ENCODE data around the gene ATXN7L1. TPM values are rescaled to one million over a fixed set of nuclear protein-coding genes. Genes with fewer than 3 reads are reported as not detected.
"Not testable (repeated sequence)": the region's sequence is repeated elsewhere in the genome, so short reads cannot be mapped to it uniquely, and the experiment has no call there.

Gene ATXN7L1
- polyA plus RNA-seq, 1 donor from 2014 or later: 17.8 TPM

DNA sequence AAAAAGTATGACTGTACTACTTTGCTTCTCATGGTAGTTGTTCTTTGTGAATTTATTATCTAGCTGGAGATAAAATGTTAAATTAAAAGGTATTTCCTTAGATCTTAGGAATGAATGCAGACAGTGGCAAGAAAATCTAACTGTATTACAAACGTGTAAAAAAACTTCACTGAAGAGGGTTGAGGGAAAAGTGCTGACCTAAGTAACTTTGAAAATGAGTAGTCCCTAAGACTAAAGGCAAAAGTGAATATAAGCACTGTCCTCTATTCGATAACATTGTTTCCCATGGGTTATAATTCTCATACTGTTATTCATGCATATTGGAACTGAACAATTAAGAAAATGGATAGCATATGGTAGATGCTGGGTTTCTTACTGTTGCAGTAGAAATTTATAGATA, 148.4 kb downstream of the ATXN7L1 start:
- no peaks in the 10 kb centered on the region for H3K36me3 Mint-ChIP-seq
- no peak overlapping the region for H3K27ac Mint-ChIP-seq
- H3K4me1 Mint-ChIP-seq: peaks cover 0 to 4% (median 0%) of the 10 kb centered on the region in 3 donors
- peaks cover 0 to 1% (median 0%) of the 10 kb centered on the region in 3 donors for H3K9me3 Mint-ChIP-seq
- H3K27me3 Mint-ChIP-seq: no peaks in the 10 kb centered on the region
- no peak overlapping the region for H3K4me3 Mint-ChIP-seq

DNA sequence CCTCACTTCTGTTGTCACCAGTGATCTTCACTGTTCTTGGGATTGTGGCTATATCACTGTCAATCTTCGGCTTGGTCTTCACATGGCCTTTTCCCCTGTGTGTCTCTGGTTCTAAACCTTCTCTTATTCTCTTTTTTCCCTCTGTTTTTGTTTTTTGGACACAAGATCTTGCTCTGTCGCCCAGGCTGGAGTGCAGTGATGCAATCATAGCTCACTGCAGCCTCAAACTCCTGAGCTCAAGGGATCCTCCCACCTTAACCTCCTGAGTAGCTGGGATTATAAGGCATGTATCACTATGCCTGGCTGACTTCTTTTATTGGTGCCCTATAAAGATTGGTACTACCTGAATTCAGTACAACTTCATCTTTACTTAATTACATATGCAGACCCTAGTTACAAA, 151.7 kb downstream of the ATXN7L1 start:
- H3K9me3 Mint-ChIP-seq: no peaks in the 10 kb centered on the region
- H3K36me3 Mint-ChIP-seq: no peaks in the 10 kb centered on the region
- H3K4me3 Mint-ChIP-seq: no peak overlapping the region
- peaks cover 0 to 4% (median 0%) of the 10 kb centered on the region in 3 donors for H3K4me1 Mint-ChIP-seq
- no peaks in the 10 kb centered on the region for H3K27me3 Mint-ChIP-seq
- H3K27ac Mint-ChIP-seq: no peak overlapping the region

DNA sequence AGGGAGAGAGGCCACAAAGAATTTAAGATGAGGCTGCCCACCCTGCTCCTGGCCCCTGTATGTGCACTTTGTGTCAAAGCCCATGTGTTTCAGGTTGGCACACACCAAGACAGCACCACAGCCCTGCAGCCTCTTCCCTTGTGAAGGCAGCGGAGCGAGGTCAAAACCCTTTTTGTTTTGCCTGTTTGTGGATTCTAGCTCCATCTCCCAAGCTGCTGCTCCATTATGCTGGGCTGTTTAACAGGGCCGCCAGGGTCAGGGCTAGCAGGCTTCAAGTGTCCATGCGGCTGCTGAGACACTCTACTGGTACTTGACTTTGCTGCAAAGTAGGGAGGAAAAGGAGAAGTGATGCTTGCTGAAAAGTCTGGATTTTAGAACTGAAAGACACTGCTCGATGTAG, 152.8 kb downstream of the ATXN7L1 start:
- Mint-ChIP-seq H3K36me3 (no peaks in the 10 kb centered on the region), H3K9me3 (no peaks in the 10 kb centered on the region), H3K27ac (peak overlapping the region in 1 of 3 donors; percentile 76), H3K4me3 (no peak overlapping the region), H3K4me1 (peaks cover 0 to 4% (median 2%) of the 10 kb centered on the region in 3 donors), H3K27me3 (peaks cover 1% of the 10 kb centered on the region)

DNA sequence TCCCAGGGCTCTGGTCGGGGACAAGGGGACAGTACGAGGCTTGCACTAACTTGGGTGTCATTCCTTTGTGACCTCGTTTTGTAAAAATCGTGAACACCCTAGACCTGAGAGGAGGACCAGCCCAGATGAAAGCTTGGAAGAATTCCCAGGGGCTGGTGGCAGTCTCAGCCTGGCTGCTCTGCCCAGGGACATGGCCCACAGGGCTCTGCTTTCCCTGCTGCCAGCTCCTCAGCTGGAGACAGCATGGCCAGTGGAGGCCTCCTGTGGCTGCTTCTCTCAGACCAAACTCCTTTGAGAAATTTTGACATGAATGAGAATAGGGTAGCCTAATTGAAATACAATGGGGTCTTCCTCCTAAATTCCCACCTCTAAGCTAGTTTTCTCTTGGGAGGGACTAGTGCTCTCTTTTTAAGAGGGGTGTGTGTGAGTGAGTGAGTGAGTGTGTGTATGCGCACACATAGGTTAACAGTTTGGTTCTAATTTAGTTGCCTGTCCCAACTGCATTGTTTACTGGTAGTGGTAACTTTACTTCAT, 154.8 kb downstream of the ATXN7L1 start:
- no peak overlapping the region for H3K27ac Mint-ChIP-seq
- H3K36me3 Mint-ChIP-seq: no peaks in the 10 kb centered on the region
- H3K4me3 Mint-ChIP-seq: no peak overlapping the region
- peaks cover 2% of the 10 kb centered on the region for H3K27me3 Mint-ChIP-seq
- peaks cover 0 to 4% (median 4%) of the 10 kb centered on the region in 3 donors for H3K4me1 Mint-ChIP-seq
- H3K9me3 Mint-ChIP-seq: no peaks in the 10 kb centered on the region

DNA sequence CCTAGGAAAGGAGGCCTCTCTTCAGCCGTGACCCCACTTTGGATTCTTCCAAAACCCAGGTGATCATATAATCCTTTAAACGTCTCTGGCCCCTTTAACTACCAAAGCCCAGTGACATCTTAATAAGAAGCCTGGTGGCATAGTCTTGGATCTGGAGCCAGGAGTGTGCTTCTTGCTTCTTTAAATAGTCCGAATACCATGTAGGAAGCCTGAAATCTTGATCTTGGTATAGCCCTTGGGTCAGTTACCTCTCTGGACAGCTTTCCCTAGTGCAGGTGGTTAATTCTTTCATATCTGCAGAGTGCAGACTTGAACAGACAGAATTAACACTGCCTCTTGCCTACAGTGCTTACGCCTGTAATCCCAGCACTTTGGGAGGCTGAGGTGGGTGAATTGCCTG, 156.5 kb downstream of the ATXN7L1 start:
- no peaks in the 10 kb centered on the region for H3K9me3 Mint-ChIP-seq
- no peak overlapping the region for H3K4me3 Mint-ChIP-seq
- H3K4me1 Mint-ChIP-seq: peaks cover 0 to 4% (median 4%) of the 10 kb centered on the region in 3 donors
- H3K27ac Mint-ChIP-seq: peak overlapping the region in 1 of 3 donors; percentile 59
- peaks cover 2% of the 10 kb centered on the region for H3K27me3 Mint-ChIP-seq
- H3K36me3 Mint-ChIP-seq: no peaks in the 10 kb centered on the region

DNA sequence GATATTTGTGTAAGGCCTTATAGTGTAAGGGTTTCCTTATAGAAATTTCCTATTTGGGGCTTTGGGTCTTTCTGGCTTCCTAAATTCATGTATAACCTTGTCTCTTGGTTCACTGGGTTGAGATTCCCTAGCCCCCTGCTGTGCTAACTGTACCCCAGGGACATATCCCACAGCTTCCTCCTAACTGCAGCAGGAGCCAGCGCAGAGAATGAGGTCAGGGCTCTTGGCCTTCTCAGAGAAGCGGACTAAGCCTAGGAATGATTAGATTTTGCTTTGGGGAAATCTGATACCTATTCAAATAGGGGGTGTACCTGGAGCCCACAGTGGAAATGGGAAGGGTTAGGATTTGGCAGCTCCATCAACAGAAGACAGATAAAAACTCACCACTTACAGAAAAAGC, 157.0 kb downstream of the ATXN7L1 start:
- Mint-ChIP-seq H3K4me1 (peaks cover 0 to 4% (median 1%) of the 10 kb centered on the region in 3 donors), H3K9me3 (no peaks in the 10 kb centered on the region), H3K36me3 (no peaks in the 10 kb centered on the region), H3K27ac (peak overlapping the region in 1 of 3 donors; percentile 59), H3K4me3 (no peak overlapping the region), H3K27me3 (peaks cover 2% of the 10 kb centered on the region)

DNA sequence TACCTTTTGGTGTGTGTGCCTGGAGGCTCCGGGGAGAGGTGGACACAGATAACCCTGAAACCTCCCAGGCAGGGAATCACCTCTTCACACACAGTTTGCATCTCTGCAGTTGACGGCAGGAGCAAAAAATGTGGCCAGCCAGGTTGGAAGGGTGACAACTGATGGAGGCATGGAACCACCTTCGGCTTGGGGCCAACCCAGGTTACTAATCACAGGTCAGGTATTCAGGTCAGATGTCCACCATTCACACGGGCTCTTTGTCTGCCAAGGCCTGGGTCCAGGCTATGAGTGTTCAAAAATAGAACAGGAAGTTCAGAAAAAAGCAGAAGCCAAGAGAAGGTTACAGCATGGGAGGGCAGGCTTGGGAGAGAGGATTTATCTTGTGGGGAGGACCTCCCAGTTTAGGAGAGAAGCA, 157.9 kb downstream of the ATXN7L1 start:
- Mint-ChIP-seq H3K27me3 (peaks cover 2% of the 10 kb centered on the region), H3K4me3 (no peak overlapping the region), H3K27ac (peak overlapping the region in 1 of 3 donors; percentile 25), H3K36me3 (no peaks in the 10 kb centered on the region), H3K4me1 (peaks cover 0 to 4% (median 1%) of the 10 kb centered on the region in 3 donors), H3K9me3 (no peaks in the 10 kb centered on the region)

DNA sequence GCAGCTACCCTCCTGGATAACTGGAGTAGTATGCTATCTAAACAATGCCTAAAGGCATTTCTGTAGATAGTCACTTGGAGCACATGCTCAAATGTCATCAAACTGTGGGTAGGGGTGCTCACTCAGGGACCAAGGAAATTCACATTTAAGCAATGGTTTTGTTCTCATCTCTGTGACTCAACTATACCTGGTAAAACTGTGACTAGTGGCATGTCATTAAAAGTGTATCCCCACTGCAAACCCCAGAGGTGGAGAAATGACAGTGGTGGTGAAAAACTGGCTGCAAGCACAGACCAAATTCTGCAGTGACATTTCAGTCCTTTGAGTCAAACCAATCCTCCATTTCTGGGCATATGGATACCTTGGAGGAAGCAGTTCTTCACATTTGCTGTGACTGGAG, 160.9 kb downstream of the ATXN7L1 start:
- Mint-ChIP-seq H3K36me3 (no peaks in the 10 kb centered on the region), H3K4me1 (peaks cover 0 to 4% (median 1%) of the 10 kb centered on the region in 3 donors), H3K4me3 (no peak overlapping the region), H3K9me3 (peaks cover 3 to 14% (median 14%) of the 10 kb centered on the region in 3 donors), H3K27me3 (peaks cover 2% of the 10 kb centered on the region), H3K27ac (peak overlapping the region in 1 of 3 donors; percentile 50)

DNA sequence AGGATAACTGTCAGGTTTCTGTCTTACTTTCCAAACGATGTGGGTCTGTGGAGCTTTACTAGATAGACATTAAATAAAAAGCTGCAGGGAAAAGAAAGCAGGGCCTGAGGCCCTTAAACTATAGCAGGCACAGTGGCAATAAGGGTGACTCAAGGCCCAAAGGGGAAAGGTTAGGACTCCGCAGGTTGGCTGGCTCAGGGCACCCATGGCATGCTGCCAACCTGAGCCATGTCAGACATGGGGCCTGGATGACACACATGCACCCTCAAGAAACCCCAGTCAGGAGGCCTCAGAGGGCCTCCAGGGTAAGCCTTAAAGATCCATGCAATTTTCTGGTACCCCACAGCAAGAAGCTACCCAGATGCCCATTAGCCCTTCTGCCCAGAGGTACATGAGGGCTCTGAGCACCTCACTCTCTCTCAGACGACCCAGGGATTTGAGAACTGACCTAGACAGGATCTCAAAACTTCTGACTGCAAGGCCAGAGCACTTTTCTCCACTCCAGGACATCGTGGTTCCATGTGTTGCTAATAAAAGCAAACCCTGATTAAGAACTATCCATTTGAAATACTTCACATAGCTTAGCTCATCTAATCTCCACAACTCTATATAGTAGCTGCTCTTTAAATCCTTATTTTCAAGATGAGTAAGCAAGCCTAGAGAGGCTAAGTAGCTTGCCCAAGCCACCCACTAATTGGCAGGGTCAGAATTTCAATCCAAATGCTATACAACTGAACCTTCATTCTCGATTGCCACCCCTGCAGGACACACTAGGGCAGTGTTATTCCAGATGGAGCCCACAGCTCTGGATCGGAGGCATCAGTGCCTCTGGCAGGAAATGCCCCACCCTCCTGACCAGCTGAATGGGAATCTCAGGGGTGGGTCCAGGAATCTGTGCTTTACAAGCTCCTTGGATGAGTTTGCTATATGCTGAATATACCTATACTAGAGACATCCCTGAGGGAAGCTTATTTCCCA, 162.6 kb downstream of the ATXN7L1 start:
- peaks cover 5 to 17% (median 15%) of the 10 kb centered on the region in 3 donors for H3K9me3 Mint-ChIP-seq
- peaks cover 2% of the 10 kb centered on the region for H3K36me3 Mint-ChIP-seq
- H3K4me1 Mint-ChIP-seq: peaks cover 0 to 4% (median 3%) of the 10 kb centered on the region in 3 donors
- H3K4me3 Mint-ChIP-seq: no peak overlapping the region
- no peak overlapping the region for H3K27ac Mint-ChIP-seq
- H3K27me3 Mint-ChIP-seq: peaks cover 2% of the 10 kb centered on the region

DNA sequence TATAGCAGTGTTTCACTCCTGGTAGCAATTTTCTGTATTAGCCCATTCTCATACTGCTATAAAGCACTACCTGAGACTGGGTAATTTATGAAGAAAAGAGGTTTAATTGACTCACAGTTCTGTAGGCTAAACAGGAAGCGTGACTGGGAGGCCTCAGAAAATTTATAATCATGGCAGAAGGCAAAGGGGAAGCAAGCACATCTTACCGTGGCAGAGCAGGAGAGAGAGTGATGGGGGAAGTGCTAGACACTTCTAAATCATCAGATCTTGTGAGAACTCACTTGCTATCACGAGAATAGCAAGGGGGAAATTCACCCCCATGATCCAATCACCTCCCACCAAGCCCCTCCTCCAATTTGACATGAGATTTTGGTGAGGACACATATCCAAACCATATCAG, 163.5 kb downstream of the ATXN7L1 start:
- Mint-ChIP-seq H3K4me3 (no peak overlapping the region), H3K36me3 (peaks cover 2% of the 10 kb centered on the region), H3K9me3 (peaks cover 5 to 17% (median 15%) of the 10 kb centered on the region in 3 donors), H3K27ac (peak overlapping the region in 1 of 3 donors; percentile 49), H3K27me3 (no peaks in the 10 kb centered on the region), H3K4me1 (peaks cover 0 to 3% (median 0%) of the 10 kb centered on the region in 3 donors)

DNA sequence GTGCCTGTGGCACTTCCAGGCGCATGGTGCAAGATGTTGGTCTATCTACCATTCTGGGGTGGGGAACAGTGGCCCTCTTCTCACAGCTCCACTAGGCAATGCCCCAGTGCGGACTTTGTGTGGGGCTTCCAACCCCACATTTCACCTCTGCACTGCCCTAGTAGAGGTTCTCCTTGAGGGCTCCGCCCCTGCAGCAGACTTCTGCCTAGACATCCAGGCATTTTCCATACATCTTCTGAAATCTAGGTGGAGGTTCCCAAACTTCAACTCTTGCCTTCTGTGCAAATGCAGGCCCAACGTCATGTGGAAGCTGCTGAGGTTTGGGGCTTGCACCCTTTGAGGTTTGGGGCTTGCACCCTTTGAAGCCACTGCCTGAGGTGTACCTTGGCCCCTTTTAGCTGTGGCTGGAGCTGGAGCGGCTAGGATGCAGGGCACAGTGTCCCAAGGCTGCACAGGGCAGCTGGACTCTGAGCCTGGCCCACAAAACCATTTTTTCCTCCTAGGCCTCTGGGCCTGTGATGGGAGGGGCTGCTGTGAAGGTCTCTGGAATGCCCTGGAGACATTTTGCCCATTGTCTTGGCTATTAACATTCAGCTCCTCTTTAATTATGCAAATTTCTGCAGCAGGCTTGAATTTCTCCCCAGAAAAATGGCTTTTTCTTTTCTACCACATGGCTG, 164.5 kb downstream of the ATXN7L1 start:
- H3K4me3 Mint-ChIP-seq: no peak overlapping the region
- H3K4me1 Mint-ChIP-seq: peaks cover 0 to 3% (median 0%) of the 10 kb centered on the region in 3 donors
- H3K36me3 Mint-ChIP-seq: peaks cover 2% of the 10 kb centered on the region

DNA sequence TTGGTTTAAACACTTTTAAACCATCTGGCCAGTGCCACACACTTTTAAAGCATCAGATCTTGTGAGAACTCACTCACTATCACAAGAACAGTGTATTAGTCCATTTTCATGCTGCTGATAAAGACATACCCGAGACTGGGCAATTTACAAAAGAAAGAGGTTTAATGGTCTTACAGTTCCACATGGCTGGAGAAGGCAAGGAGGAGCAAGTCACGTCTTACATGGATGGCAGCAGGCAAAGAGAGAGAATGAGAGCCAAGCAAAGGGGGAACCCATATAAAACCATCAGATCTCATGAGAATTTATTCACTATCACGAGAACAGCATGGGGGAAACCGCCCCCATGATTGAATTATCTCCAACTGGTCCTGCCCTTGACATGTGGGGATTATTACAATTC, 165.7 kb downstream of the ATXN7L1 start:
- not testable (repeated sequence) for H3K4me3 Mint-ChIP-seq, H3K27ac Mint-ChIP-seq, H3K27me3 Mint-ChIP-seq, H3K36me3 Mint-ChIP-seq, H3K4me1 Mint-ChIP-seq
- H3K9me3 Mint-ChIP-seq: peaks cover 5 to 17% (median 15%) of the 10 kb centered on the region in 3 donors

More for the DNA sequence above, 164.5 kb downstream of the ATXN7L1 start:
- H3K9me3 Mint-ChIP-seq: peaks cover 5 to 17% (median 15%) of the 10 kb centered on the region in 3 donors
- no peak overlapping the region for H3K27ac Mint-ChIP-seq
- H3K27me3 Mint-ChIP-seq: no peaks in the 10 kb centered on the region

DNA sequence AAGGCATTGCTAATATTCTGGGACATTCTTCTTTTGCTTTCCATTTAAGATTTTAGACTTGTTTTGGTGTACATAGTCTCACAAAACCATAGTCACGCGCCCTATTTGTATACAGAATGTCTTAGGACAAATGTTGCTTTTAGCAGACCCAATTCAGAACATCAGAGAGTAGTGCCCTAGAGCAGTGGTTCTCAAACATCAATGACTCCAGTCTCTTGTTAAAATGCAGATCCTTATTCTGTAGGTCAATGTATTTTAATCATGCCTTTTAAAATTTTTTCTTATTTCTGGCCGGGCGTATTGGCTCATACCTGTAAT, 167.7 kb downstream of the ATXN7L1 start:
- Mint-ChIP-seq H3K27ac (no peak overlapping the region), H3K36me3 (peaks cover 2% of the 10 kb centered on the region), H3K9me3 (peaks cover 5 to 17% (median 15%) of the 10 kb centered on the region in 3 donors), H3K4me1 (peaks cover 0 to 1% (median 0%) of the 10 kb centered on the region in 3 donors), H3K27me3 (no peaks in the 10 kb centered on the region), H3K4me3 (no peak overlapping the region)

DNA sequence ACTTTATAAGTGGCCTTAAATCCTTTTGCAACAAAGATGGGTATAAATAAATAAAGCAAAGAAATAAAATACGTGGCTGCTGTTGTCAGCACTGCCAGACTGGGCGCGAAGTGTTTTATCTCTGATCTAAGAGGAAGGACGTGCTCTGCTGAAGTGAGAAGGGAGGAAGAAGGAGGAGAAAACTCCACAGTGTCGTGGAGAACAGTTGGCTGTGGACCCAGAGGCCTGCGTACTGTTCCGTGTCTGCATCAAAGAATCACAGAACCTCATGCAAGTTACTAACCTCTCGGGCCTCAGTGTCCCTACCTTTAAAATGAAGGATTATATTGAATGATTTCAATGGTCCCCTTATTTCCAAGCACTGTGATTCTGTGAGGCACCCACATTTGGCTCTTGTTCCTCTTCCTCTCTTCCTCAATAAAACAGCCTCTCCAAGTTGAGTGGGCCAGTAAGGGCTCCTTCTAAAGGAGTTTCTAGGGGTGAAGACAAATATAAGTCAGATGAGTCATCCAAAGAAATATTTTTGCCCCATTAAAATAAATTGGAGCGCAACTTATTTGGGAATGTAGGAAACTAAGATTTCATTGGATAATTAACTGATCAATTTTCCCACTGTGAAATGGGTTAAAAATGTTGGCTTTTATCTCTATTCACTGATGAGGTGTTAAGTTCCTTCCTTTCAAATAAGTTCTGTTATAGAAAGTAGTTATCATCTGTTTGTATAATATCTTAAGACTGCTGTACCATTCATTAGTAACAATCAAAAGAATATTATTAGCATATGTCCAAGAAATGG, 168.2 kb downstream of the ATXN7L1 start:
- no peak overlapping the region for H3K27ac Mint-ChIP-seq
- H3K27me3 Mint-ChIP-seq: no peaks in the 10 kb centered on the region
- H3K36me3 Mint-ChIP-seq: peaks cover 2% of the 10 kb centered on the region
- peaks cover 0 to 1% (median 0%) of the 10 kb centered on the region in 3 donors for H3K4me1 Mint-ChIP-seq
- H3K9me3 Mint-ChIP-seq: peaks cover 5 to 17% (median 15%) of the 10 kb centered on the region in 3 donors
- H3K4me3 Mint-ChIP-seq: no peak overlapping the region

All from IgD-negative memory B cell (primary cell).